NB4 (cell line): ENCODE results near the gene FLNB.

Experiments used
- CTCF ChIP-seq: IDR thresholded peaks from one replicate; pipeline ENCODE4 v1.5.1; 2012; ENCODE audit warnings: low read depth, low read length
- POLR2A ChIP-seq: IDR thresholded peaks from 2 replicates; pipeline ENCODE4 v1.6.1; 2011; ENCODE audit warnings: mild to moderate bottlenecking; ENCODE audit not compliant: insufficient read length; ENCODE audit errors: extremely low read depth

- TF ChIP-seq CTCF = no peak
- TF ChIP-seq POLR2A = no peak
Measured at GRCh38 chr3:58209933-58210332, 201.7 kb downstream of the FLNB start.
